ENCODE data around the gene LRRTM1.

Gene LRRTM1

DNA sequence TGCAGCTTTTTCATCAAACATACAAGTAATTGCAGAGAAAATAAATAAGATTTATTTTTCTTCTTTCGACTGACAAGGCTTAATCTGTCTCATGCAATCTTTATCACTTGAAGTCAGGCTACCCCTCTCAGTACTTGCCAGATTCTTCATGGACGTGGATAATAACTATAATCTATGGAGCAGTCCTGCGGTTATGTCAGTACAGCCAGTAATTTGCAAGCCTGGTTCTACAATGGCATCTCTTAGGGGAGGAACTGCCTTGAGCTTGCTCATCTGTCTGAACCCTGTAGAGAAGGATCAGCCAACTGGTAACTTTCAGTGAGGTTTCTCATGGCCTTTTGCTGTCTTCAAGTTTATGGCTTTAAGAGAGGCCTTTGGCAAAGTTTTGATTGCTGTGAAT, 35.5 kb upstream of the LRRTM1 start:
- H3K9ac ChIP-seq: no peak overlapping the region
- H4K20me1 ChIP-seq (ENCODE audit: insufficient read depth): no peaks in the 10 kb centered on the region

DNA sequence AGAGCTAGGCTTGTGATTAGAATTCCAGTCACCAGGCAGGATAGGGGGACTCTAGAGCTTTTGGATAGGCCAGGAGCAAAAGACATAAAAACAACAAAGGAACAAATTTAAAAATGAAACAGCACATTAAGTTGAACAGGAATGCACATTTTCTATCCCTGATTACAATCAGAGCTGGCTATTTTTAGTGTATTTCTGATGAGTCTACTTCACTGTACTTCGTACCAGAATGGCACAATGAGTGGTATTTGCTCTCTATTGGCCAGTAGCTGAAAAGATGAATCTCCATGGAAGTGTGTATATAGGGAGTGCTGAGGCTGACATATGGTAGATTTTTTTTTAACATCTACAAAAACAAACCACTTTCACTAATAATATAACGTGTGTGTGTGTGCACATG, 34.2 kb upstream of the LRRTM1 start:
- no peak overlapping the region for H3K9ac ChIP-seq
- no peaks in the 10 kb centered on the region for H3K4me1 ChIP-seq (ENCODE audit: low read depth, poor library complexity, severe bottlenecking)
- no peak overlapping the region for H3K4me2 ChIP-seq
- no peaks in the 10 kb centered on the region for H4K20me1 ChIP-seq (ENCODE audit: insufficient read depth)
- no peak overlapping the region for H2AFZ ChIP-seq (ENCODE audit: low read depth)
- H3K4me3 ChIP-seq (IDR thresholded peaks at IDR 0.05; ENCODE audit: insufficient read depth, low read depth, low read length): no peak overlapping the region
- TF ChIP-seq, protein P1, sequence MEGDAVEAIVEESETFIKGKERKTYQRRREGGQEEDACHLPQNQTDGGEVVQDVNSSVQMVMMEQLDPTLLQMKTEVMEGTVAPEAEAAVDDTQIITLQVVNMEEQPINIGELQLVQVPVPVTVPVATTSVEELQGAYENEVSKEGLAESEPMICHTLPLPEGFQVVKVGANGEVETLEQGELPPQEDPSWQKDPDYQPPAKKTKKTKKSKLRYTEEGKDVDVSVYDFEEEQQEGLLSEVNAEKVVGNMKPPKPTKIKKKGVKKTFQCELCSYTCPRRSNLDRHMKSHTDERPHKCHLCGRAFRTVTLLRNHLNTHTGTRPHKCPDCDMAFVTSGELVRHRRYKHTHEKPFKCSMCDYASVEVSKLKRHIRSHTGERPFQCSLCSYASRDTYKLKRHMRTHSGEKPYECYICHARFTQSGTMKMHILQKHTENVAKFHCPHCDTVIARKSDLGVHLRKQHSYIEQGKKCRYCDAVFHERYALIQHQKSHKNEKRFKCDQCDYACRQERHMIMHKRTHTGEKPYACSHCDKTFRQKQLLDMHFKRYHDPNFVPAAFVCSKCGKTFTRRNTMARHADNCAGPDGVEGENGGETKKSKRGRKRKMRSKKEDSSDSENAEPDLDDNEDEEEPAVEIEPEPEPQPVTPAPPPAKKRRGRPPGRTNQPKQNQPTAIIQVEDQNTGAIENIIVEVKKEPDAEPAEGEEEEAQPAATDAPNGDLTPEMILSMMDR (conservative IDR thresholded peaks at IDR 0.05; ENCODE audit: low read depth, low read length): no peak
- no peaks in the 10 kb centered on the region for H3K27me3 ChIP-seq (ENCODE audit: insufficient read depth, low read depth)
- H3K79me2 ChIP-seq (ENCODE audit: insufficient read depth, low read depth): no peaks in the 10 kb centered on the region
- H3K36me3 ChIP-seq (ENCODE audit: insufficient read depth): no peaks in the 10 kb centered on the region
- H3K27ac ChIP-seq: no peak overlapping the region

More for the DNA sequence above, 35.5 kb upstream of the LRRTM1 start:
- Histone ChIP-seq H3K27me3 (ENCODE audit: insufficient read depth, low read depth) (no peaks in the 10 kb centered on the region), H3K4me1 (ENCODE audit: low read depth, poor library complexity, severe bottlenecking) (no peaks in the 10 kb centered on the region), H3K79me2 (ENCODE audit: insufficient read depth, low read depth) (no peaks in the 10 kb centered on the region), H3K4me2 (no peak overlapping the region), H3K4me3 (IDR thresholded peaks at IDR 0.05; ENCODE audit: insufficient read depth, low read depth, low read length) (no peak overlapping the region), H2AFZ (ENCODE audit: low read depth) (no peak overlapping the region), H3K36me3 (ENCODE audit: insufficient read depth) (no peaks in the 10 kb centered on the region), H3K27ac (no peak overlapping the region)
- TF ChIP-seq, protein P1 (conservative IDR thresholded peaks at IDR 0.05; ENCODE audit: low read depth, low read length): no peak

DNA sequence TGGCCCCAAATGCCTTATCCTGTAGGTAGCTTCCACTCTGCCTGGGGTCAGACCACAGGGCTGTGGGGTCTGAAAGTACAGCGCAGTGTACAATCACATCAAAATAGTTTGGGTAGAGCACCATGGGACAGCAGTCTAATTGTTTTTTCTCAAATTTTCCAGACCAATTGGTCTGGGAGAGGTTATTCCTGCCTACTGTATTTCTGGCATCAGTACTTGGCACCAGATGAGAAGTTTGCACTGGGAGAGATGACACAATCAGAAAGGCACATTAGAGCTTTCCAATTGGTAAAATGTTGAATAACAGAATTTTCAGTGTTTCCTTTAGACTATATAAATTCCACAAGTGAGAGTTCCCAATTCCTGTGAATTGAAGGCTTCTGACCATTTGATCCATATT, 30.9 kb upstream of the LRRTM1 start:
- H3K9ac ChIP-seq: no peak overlapping the region
- H3K4me2 ChIP-seq: no peak overlapping the region
- no peaks in the 10 kb centered on the region for H3K79me2 ChIP-seq (ENCODE audit: insufficient read depth, low read depth)
- H4K20me1 ChIP-seq (ENCODE audit: insufficient read depth): no peaks in the 10 kb centered on the region
- H3K36me3 ChIP-seq (ENCODE audit: insufficient read depth): no peaks in the 10 kb centered on the region
- H3K27ac ChIP-seq: no peak overlapping the region
- no peaks in the 10 kb centered on the region for H3K4me1 ChIP-seq (ENCODE audit: low read depth, poor library complexity, severe bottlenecking)
- TF ChIP-seq, protein P1 (conservative IDR thresholded peaks at IDR 0.05; ENCODE audit: low read depth, low read length): no peak
- H2AFZ ChIP-seq (ENCODE audit: low read depth): no peak overlapping the region
- H3K4me3 ChIP-seq (IDR thresholded peaks at IDR 0.05; ENCODE audit: insufficient read depth, low read depth, low read length): no peak overlapping the region
- no peaks in the 10 kb centered on the region for H3K27me3 ChIP-seq (ENCODE audit: insufficient read depth, low read depth)

DNA sequence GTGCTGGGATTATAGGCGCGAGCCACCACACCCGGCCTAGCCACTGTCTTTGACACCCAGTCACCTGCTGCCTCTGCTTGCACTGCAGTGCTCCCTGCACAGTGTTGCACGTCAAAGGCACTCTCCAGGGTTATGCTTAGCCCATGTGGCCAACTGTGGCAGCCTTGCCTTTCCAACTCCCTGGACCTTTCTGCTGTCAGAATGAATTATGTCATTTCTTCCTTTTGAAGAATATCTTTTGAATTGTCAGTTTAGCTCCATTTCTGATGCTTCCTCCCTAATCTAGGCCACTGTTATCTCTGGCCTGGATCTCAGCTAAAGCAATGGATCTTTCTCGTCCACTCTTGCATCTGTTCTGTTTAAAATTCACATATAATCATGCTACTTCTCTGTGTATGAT, 29.3 kb upstream of the LRRTM1 start:
- H3K79me2 ChIP-seq (ENCODE audit: insufficient read depth, low read depth): no peaks in the 10 kb centered on the region
- H4K20me1 ChIP-seq (ENCODE audit: insufficient read depth): no peaks in the 10 kb centered on the region
- no peaks in the 10 kb centered on the region for H3K27me3 ChIP-seq (ENCODE audit: insufficient read depth, low read depth)
- no peak overlapping the region for H3K27ac ChIP-seq
- H3K4me3 ChIP-seq (IDR thresholded peaks at IDR 0.05; ENCODE audit: insufficient read depth, low read depth, low read length): no peak overlapping the region
- H3K9ac ChIP-seq: no peak overlapping the region
- no peak overlapping the region for H3K4me2 ChIP-seq
- TF ChIP-seq, protein P1 (conservative IDR thresholded peaks at IDR 0.05; ENCODE audit: low read depth, low read length): no peak
- H3K4me1 ChIP-seq (ENCODE audit: low read depth, poor library complexity, severe bottlenecking): no peaks in the 10 kb centered on the region
- H3K36me3 ChIP-seq (ENCODE audit: insufficient read depth): no peaks in the 10 kb centered on the region
- no peak overlapping the region for H2AFZ ChIP-seq (ENCODE audit: low read depth)
